Activated CD4-positive, alpha-beta T cell treated with anti-CD3 and anti-CD28 coated beads, Interleukin-2, amount 10 ng/mL, durations not matched to agents 24 days and 14 days (primary cell): ENCODE measurements around the gene EIF2B5. TPM values are rescaled to one million over a fixed set of nuclear protein-coding genes. Genes with fewer than 3 reads are reported as not detected.
"Not testable (repeated sequence)": the region's sequence is repeated elsewhere in the genome, so short reads cannot be mapped to it uniquely, and the experiment has no call there.

Experiments used
- DNase-seq: peaks from one replicate; pipeline ENCODE4 v3.0.0; 2022
- H3K27ac Mint-ChIP-seq: one replicate; pipeline ENCODE4 v1.8.0; 2022; ENCODE audit warnings: mild to moderate bottlenecking, mixed read lengths
- H3K27me3 Mint-ChIP-seq: one replicate; pipeline ENCODE4 v1.8.0; 2022; ENCODE audit warnings: mixed read lengths
- H3K36me3 Mint-ChIP-seq: one replicate; pipeline ENCODE4 v1.8.0; 2022; ENCODE audit warnings: low read depth, mild to moderate bottlenecking, mixed read lengths
- H3K4me1 Mint-ChIP-seq: one replicate; pipeline ENCODE4 v1.8.0; 2021; ENCODE audit warnings: mixed read lengths
- H3K4me3 Mint-ChIP-seq: one replicate; pipeline ENCODE4 v1.8.0; 2022; ENCODE audit warnings: mild to moderate bottlenecking, moderate library complexity, mixed read lengths
- H3K9me3 Mint-ChIP-seq: one replicate; pipeline ENCODE4 v1.8.0; 2021; ENCODE audit warnings: mixed read lengths
- intact Hi-C: fragments of 100-400 bp; cut with micrococcal nuclease; formaldehyde crosslinking; loops from one replicate; pipeline ENCODE4 v1.15.1; 2023
- total RNA-seq: library from RNA; stranded (reverse); gene quantifications from 2 replicates; pipeline ENCODE4 v1.2.3, GENCODE V29; 2022

Gene EIF2B5
- total RNA-seq, 1 donor from 2014 or later = 72.2 TPM

DNA sequence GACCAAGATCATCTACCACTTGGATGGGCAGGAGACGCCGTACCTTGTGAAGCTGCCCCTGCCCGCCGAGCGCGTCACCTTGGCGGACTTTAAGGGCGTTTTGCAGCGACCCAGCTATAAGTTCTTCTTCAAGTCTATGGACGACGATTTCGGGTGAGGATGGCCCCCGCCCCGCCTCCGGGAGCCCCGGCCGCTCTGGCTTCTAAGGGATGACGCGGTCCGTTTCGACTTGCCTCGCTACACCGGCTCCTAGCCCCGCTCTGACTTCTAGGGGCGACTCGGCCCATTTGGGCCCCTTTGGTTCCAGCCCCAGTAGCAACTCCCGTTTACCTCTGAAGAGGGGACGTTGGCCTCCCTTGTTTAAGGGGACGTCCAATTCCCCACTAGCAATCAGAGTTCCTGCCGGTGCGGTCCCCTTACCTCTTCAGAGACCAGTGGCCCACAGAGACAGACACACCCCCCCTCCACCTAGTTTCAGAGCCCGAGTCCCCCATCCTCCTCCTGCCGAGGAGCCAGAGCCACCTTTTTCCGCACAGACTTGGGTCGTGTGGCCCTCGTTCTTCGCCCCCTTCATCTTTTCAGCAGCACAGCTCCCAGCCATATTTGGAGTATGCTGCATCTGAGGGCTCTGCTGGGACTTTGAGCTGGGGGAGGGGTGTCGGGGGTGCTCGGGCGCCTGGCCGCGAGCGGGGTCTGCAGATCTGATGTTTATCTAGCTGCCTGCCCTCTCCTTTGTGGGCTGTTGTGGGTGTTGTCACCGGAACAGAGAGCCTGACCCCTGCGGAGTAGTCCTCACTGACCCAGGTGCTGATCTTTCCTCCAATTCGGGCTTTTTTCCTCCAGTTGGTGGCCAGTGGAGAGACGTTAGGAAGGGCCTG is 20.7 kb downstream of the EIF2B5 start:
- Mint-ChIP-seq H3K4me1 (peaks cover 15% of the 10 kb centered on the region), H3K4me3 (peak overlapping the region; percentile 95), H3K36me3 (peaks cover 6% of the 10 kb centered on the region), H3K27me3 (no peaks in the 10 kb centered on the region), H3K9me3 (no peaks in the 10 kb centered on the region), H3K27ac (peak overlapping the region; percentile 78)
- DNase-seq = peak; percentile 84
- intact Hi-C loops = loop anchor here (1.0 to 10.0 kb wide), 6 partner anchors 18 to 601 kb away; partner anchors contain the start of genes ABCC5, ABCF3, AP2M1 and EIF2B5

DNA sequence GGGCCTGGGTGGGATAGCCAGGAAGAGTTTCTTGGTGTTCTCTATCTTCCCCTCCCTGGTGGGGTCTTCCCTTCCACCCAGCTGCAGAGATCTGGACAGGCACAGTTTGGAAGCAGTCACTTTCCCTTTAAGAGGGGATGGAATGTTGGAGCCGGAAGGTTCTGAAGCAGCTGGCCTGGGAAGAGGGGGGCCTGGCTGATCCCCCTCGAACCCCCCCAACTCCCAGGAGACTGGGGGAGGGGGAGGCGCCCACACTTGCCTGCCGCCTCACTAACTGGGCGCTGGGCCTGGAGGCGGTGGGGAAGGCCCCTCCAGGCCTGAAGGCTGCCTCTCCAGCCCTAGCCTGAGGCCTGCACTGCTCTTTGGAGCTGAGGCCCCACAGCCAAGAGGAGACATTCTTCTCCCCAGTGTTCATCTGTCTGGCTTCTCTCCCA is 21.4 kb downstream of the EIF2B5 start:
- peak overlapping the region; percentile 78 for H3K27ac Mint-ChIP-seq
- peaks cover 6% of the 10 kb centered on the region for H3K36me3 Mint-ChIP-seq
- DNase-seq = no peak
- no peaks in the 10 kb centered on the region for H3K27me3 Mint-ChIP-seq
- H3K9me3 Mint-ChIP-seq = no peaks in the 10 kb centered on the region
- peaks cover 18% of the 10 kb centered on the region for H3K4me1 Mint-ChIP-seq
- intact Hi-C loops = loop anchor here (1.0 to 10.0 kb wide), 4 partner anchors 30 to 602 kb away; partner anchors contain the start of genes ABCC5, ABCF3, KLHL6 and YEATS2
- H3K4me3 Mint-ChIP-seq = peak overlapping the region; percentile 95

DNA sequence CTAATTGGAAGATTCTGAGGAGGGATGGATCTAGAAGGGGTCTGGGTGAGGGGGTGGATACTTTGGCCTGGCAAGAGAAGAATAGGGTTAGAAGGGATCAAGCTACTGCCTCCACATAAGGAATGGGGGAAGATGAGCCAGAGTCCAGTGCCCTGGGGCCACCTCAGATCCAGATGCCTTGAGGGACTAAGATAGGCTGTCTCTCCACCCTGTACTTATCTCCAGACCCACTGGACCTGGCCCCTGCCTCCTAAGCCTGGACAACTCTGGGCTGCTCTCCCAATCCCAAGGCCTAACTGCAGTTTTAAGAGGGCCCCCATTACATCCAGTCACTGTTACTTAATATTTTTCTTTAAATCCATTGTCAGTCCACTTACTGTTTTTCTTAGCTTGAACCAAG is 22.0 kb downstream of the EIF2B5 start:
- H3K27ac Mint-ChIP-seq = peak overlapping the region; percentile 3
- no peaks in the 10 kb centered on the region for H3K9me3 Mint-ChIP-seq
- H3K4me3 Mint-ChIP-seq = peak overlapping the region; percentile 95
- peaks cover 8% of the 10 kb centered on the region for H3K36me3 Mint-ChIP-seq
- intact Hi-C loops = loop anchor here (5.0 to 10.0 kb wide), 3 partner anchors 140 to 602 kb away; partner anchors contain the start of genes ABCC5, KLHL6 and YEATS2
- no peak for DNase-seq
- peaks cover 19% of the 10 kb centered on the region for H3K4me1 Mint-ChIP-seq
- no peaks in the 10 kb centered on the region for H3K27me3 Mint-ChIP-seq

DNA sequence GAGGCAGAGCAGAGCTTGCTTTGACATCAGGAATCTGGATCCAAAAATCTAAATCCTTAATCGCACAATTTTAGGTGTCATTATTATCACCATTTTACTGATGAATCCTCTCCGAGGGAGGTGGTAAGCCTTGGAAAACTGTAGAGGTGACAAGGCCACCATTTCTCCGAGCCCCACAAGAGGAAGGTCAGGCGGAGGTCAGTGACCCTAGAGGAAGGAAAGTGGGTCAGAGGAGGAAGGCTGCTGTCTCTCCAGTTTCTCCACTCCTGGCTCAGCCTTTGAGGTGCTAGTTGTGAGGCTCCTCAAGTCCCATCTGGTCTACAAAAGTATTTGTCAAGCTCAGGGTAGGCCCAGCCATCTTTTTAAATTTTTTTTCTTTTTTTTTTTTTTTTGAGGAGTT is 23.2 kb downstream of the EIF2B5 start:
- Mint-ChIP-seq H3K9me3 (no peaks in the 10 kb centered on the region), H3K27me3 (no peaks in the 10 kb centered on the region), H3K36me3 (peaks cover 10% of the 10 kb centered on the region), H3K4me3 (no peak overlapping the region), H3K4me1 (peaks cover 21% of the 10 kb centered on the region), H3K27ac (no peak overlapping the region)
- DNase-seq = no peak
- intact Hi-C loops = loop anchor here (5.0 to 10.0 kb wide), 3 partner anchors 141 to 604 kb away; partner anchors contain the start of genes ABCC5, KLHL6 and YEATS2

DNA sequence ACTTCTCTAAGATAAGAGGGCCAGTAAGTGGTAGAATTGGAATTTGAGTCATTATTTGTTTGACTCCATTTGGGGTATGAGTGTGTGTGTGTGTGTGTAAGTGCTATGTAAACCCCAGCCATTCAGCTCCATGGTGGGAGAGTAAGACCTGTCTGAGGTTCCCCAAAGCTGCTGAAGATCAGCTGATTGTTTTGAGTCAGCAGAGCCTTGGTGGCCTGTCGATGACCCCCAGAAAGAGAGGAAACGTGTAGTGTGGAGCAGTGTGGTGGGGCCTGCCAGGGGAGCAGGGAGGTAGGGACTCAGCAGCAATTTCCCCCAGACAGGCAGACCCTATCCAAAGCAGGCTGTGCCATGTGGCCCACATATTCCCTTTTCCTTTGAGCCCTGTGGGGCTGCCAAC is 25.3 kb downstream of the EIF2B5 start:
- DNase-seq = no peak
- H3K36me3 Mint-ChIP-seq = peaks cover 16% of the 10 kb centered on the region
- intact Hi-C loops = no loop called here
- no peaks in the 10 kb centered on the region for H3K27me3 Mint-ChIP-seq
- peaks cover 21% of the 10 kb centered on the region for H3K4me1 Mint-ChIP-seq
- H3K4me3 Mint-ChIP-seq = no peak overlapping the region
- H3K27ac Mint-ChIP-seq = no peak overlapping the region
- no peaks in the 10 kb centered on the region for H3K9me3 Mint-ChIP-seq

DNA sequence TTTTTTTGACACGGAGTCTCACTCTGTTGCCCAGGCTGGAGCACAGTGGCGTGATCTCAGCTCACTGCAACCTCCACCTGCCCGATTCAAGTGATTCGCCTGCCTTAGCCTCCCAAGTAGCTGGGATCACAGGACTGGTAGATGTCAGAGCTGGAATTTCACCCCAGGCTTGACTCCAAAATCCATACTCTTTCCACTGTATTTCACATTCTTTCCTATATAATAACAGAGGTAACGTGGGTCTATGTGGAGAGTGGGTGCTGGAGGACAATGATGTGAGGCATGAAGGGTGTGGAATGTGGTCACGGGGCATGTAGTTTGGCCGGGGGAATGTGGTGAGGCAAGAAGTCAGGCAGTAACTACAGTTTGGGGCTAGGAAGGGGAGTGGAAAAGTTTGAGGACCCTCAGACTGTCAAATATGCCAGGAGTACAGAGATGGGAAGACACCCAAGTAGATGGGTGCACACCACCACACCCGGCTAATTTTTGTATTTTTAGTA is 27.5 kb downstream of the EIF2B5 start:
- H3K4me3 Mint-ChIP-seq, DNase-seq, H3K27ac Mint-ChIP-seq, intact Hi-C loops, H3K27me3 Mint-ChIP-seq, H3K9me3 Mint-ChIP-seq: not testable (repeated sequence)
- H3K4me1 Mint-ChIP-seq = peaks cover 11% of the 10 kb centered on the region
- H3K36me3 Mint-ChIP-seq = peaks cover 23% of the 10 kb centered on the region

DNA sequence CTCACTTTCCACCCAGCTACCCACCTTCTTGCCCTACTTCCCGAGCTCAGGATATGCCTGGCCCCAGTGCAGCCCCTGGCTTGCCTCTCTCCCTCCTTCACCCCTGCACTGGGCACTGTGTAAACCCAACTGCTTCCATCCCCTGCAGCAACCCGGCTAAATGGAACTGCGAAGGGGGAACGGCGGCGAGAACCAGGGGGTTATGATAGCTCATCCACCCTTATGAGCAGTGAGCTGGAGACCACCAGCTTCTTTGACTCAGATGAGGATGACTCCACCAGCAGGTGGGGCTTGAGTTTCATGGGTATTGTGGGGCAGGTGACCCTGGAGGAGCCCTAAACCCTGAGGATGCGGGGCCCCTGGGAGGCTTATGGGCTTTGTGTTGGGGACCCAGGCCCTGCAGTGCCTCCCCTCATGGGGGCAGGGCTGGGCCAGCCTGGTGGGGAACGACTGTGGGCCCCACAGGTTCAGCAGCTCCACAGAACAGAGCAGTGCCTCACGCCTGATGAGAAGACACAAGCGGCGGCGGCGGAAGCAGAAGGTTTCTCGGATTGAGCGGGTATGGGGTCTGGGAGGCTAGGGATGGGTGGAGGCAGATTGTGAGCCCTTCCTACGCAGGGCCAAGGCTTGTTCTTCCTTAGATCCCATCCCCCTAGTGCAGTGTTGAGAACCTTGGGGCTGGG is 29.6 kb downstream of the EIF2B5 start:
- intact Hi-C loops = no loop called here

DNA sequence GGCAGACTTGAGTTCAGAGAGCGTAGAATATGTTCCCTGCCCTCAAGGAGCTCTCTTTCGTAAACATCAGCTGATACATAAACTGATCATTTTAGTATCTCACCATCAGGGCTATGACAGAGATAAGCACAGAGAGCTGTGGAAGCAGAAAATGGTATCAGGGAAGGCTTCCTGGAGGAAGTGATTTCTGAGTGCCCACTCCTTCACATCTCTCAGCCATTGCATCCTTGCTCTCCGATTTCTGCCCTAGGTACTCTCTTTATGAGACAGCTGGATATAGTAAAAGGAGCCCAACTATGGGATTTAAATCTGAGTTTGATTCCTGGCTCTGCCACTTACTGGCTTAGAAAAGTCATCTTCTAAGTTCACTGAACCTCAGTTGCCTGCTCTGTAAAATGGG is 30.4 kb downstream of the EIF2B5 start:
- intact Hi-C loops = no loop called here
- DNase-seq = no peak
- Mint-ChIP-seq H3K27ac (no peak overlapping the region), H3K4me1 (peaks cover 7% of the 10 kb centered on the region), H3K27me3 (no peaks in the 10 kb centered on the region), H3K9me3 (no peaks in the 10 kb centered on the region), H3K4me3 (no peak overlapping the region), H3K36me3 (peaks cover 24% of the 10 kb centered on the region)

More for the DNA sequence above, 29.6 kb downstream of the EIF2B5 start:
- Mint-ChIP-seq H3K9me3 (no peaks in the 10 kb centered on the region), H3K4me3 (no peak overlapping the region), H3K27ac (no peak overlapping the region), H3K27me3 (no peaks in the 10 kb centered on the region), H3K4me1 (peaks cover 7% of the 10 kb centered on the region), H3K36me3 (peaks cover 23% of the 10 kb centered on the region)
- no peak for DNase-seq

DNA sequence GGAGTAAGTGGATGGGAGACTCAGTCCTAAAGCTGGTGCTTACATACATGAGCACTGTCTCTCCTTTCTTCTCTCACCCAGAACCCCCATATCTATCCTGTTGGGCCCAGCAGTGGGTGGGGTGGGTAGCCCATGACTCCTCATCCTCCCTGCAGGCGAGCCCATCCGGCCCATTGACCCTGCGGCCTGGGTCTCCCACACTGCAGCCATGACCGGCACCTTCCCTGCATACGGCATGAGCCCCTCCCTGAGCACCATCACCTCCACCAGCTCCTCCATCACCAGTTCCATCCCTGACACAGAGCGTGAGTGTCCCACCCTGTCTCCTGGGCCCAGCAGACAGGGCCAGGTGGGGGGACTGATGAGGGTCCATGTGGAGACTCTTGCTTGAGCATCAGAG is 31.5 kb downstream of the EIF2B5 start:
- H3K27me3 Mint-ChIP-seq = no peaks in the 10 kb centered on the region
- H3K36me3 Mint-ChIP-seq = peaks cover 33% of the 10 kb centered on the region
- no peak overlapping the region for H3K4me3 Mint-ChIP-seq
- H3K27ac Mint-ChIP-seq = no peak overlapping the region
- no peak for DNase-seq
- H3K9me3 Mint-ChIP-seq = no peaks in the 10 kb centered on the region
- H3K4me1 Mint-ChIP-seq = peaks cover 3% of the 10 kb centered on the region
- intact Hi-C loops = no loop called here

DNA sequence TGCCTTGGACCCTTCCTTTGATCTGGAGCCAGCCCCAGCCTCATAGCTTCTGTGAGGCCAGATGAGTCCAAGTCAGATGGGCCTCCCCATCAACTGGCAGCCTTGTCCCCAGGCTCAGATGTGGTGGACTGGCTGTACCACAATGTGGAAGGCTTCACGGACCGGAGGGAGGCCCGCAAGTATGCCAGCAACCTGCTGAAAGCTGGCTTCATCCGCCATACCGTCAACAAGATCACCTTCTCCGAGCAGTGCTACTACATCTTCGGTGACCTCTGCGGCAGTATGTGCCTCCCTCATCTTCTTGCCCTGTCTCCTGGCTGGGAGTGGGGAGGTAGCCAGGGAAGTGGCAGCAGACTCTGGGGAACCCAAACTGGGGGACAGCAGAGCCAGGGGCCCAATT is 32.6 kb downstream of the EIF2B5 start:
- Mint-ChIP-seq H3K4me3 (no peak overlapping the region), H3K4me1 (peaks cover 3% of the 10 kb centered on the region), H3K9me3 (no peaks in the 10 kb centered on the region), H3K27ac (no peak overlapping the region), H3K27me3 (no peaks in the 10 kb centered on the region), H3K36me3 (peaks cover 36% of the 10 kb centered on the region)
- DNase-seq = no peak
- intact Hi-C loops = no loop called here

DNA sequence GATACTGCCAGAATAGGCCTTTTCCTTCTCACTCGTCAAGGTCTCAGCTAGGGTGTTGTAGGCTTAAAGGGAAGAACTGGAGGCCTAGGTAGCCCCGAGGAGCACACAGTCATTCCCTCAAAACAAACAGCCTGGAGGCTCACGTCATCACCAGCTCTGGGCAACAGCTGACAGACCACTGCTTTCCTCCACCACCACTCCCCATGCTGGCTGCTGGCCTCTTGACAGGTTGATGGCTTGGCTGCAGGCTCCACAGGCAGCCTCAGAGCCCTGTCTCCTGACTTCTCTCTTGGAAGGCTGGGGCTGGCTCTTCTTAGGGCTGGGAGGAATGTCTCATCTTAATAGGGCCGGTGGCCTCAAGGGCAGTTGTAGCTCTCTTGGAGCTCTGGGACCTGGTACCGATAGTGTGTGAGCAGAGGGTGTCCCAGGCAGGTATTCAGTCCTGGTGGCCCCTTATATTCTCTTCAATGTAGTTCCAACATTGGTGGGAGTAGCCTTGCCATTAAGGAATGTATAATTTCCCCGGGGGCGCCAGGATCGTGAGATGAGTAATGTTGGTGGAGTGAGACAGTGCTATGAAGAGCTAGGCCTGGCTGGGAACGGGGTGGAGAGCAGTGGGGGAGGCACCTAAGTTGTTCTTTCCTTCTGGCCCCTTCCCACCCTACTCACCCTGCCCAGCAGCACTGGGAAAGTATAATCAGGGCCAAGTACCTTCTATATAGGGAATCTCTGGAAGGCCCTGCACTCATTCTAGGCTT is 33.4 kb downstream of the EIF2B5 start:
- no peaks in the 10 kb centered on the region for H3K27me3 Mint-ChIP-seq
- H3K4me3 Mint-ChIP-seq = no peak overlapping the region
- H3K27ac Mint-ChIP-seq = no peak overlapping the region
- H3K9me3 Mint-ChIP-seq = no peaks in the 10 kb centered on the region
- H3K4me1 Mint-ChIP-seq = peaks cover 6% of the 10 kb centered on the region
- intact Hi-C loops = no loop called here
- peaks cover 40% of the 10 kb centered on the region for H3K36me3 Mint-ChIP-seq
- DNase-seq = no peak

DNA sequence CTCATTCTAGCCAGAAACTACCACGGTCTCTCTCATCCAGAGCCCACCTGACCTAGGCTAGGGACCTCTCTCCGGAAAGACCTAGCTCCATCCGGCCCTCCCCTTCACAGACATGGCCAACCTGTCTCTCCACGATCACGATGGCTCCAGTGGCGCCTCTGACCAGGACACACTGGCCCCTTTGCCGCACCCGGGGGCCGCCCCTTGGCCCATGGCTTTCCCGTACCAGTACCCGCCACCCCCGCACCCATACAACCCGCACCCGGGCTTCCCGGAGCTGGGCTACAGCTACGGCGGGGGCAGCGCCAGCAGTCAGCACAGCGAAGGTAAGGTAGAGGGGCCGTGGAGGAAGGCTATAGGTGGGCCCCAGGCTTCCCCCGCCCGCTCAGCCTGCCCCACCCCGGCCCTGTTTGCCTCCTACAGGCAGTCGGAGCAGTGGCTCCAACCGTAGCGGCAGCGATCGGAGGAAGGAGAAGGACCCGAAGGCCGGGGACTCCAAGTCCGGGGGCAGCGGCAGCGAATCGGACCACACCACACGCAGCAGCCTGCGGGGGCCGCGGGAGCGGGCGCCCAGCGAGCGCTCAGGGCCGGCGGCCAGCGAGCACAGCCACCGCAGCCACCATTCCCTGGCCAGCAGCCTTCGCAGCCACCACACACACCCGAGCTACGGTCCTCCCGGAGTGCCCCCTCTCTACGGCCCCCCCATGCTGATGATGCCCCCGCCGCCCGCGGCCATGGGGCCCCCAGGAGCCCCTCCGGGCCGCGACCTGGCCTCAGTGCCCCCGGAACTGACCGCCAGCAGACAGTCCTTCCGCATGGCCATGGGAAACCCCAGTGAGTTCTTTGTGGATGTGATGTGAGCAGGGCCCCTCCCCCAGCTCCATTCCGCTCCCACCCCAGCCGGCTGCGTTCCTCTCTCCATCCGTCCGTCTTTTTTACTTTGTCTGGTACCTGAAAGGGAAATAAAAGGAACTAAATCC is 35.0 kb downstream of the EIF2B5 start:
- no peaks in the 10 kb centered on the region for H3K9me3 Mint-ChIP-seq
- peaks cover 36% of the 10 kb centered on the region for H3K36me3 Mint-ChIP-seq
- intact Hi-C loops = no loop called here
- peaks cover 10% of the 10 kb centered on the region for H3K4me1 Mint-ChIP-seq
- no peaks in the 10 kb centered on the region for H3K27me3 Mint-ChIP-seq
- no peak overlapping the region for H3K4me3 Mint-ChIP-seq
- DNase-seq = no peak
- H3K27ac Mint-ChIP-seq = no peak overlapping the region
